NCI-H526 (cell line): ENCODE results near the gene TMEM190.
A peak's percentile ranks its signal among the peaks of the same experiment; 100 is the strongest.
"Not testable (repeated sequence)": the region's sequence is repeated elsewhere in the genome, so short reads cannot be mapped to it uniquely, and the experiment has no call there.

ENCODE experiments used
- DNase-seq, 2 experiments: peaks; one replicate each; lab custom pipeline; 2025; lab: John Stamatoyannopoulos, UW

Gene TMEM190

GRCh38 chr19:55376241-55376933, at the start of gene TMEM190:
TSS of gene TMEM190 (plus strand) at chr19:55376826. CDS start at chr19:55376854, 28 bp downstream.
- peak in 1 of 2 experiments; percentile 61 for DNase-seq

GRCh38 chr19:55328774-55329318, 47.8 kb upstream of the TMEM190 start:
- DNase-seq = peak in 1 of 2 experiments; percentile 66

GRCh38 chr19:55329791-55330190, 46.8 kb upstream of the TMEM190 start:
- DNase-seq = not testable (repeated sequence)

GRCh38 chr19:55333870-55334269, 42.8 kb upstream of the TMEM190 start:
- DNase-seq = no peak

- no peak for DNase-seq
These were observed 40.5 kb upstream of the TMEM190 start for GRCh38 chr19:55336101-55336500.

GRCh38 chr19:55339105-55339888, 37.3 kb upstream of the TMEM190 start, which contains the start of gene KMT5C:
TSS of gene KMT5C (plus strand) at chr19:55339876. CDS start at chr19:55341937, 2,061 bp downstream.
- DNase-seq = peak; percentile 100

- DNase-seq = peak in 1 of 2 experiments; percentile 62
These were observed 36.5 kb upstream of the TMEM190 start for GRCh38 chr19:55339889-55340783.

GRCh38 chr19:55340784-55341147, 35.9 kb upstream of the TMEM190 start:
- DNase-seq = peak; percentile 32 to 86

- DNase-seq = peak; percentile 73 to 95
These were observed 35.4 kb upstream of the TMEM190 start for GRCh38 chr19:55341171-55341588.

GRCh38 chr19:55341595-55342531, 34.8 kb upstream of the TMEM190 start:
- no peak for DNase-seq

GRCh38 chr19:55344444-55344843, 32.2 kb upstream of the TMEM190 start:
- no peak for DNase-seq

GRCh38 chr19:55345101-55345817, 31.4 kb upstream of the TMEM190 start:
- DNase-seq = no peak

GRCh38 chr19:55345818-55346724, 30.6 kb upstream of the TMEM190 start:
- DNase-seq = no peak

GRCh38 chr19:55346725-55347441, 29.7 kb upstream of the TMEM190 start:
- DNase-seq = no peak

GRCh38 chr19:55347442-55348009, 29.1 kb upstream of the TMEM190 start:
- DNase-seq = no peak

- no peak for DNase-seq
These were observed 28.1 kb upstream of the TMEM190 start for GRCh38 chr19:55348317-55349034.

- DNase-seq = no peak
These were observed 25.9 kb upstream of the TMEM190 start for GRCh38 chr19:55350620-55351315.
